SK-N-SH treated with all-trans-retinoic acid at 6 μM for 48 hours (cell line): ENCODE measurements around the gene AOPEP.

Experiments used
- ATAC-seq: fragments of 200-7000 bp; cut with Tn5 transposase; 3 replicates; pipeline ENCODE4 v1.9.1; 2020; ENCODE audit warnings: mild to moderate bottlenecking, moderate library complexity
- ARNTL ChIP-seq: fragments of 450-650 bp; formaldehyde crosslinking; IDR thresholded peaks from 2 replicates; pipeline ENCODE4 v1.5.0; 2020; ENCODE audit warnings: low read depth, mild to moderate bottlenecking, moderate library complexity, borderline replicate concordance
- BACH2 ChIP-seq: fragments of 250-450 bp; sonication (Bioruptor Pico); IDR thresholded peaks from 2 replicates; pipeline ENCODE4 v1.9.0; 2021; ENCODE audit warnings: mild to moderate bottlenecking, borderline replicate concordance
- CREB5 ChIP-seq: fragments of 250-450 bp; sonication (Bioruptor Pico); IDR thresholded peaks from 2 replicates; pipeline ENCODE4 v1.5.1; 2020; ENCODE audit warnings: low read depth, mild to moderate bottlenecking, moderate library complexity
- CSDC2 ChIP-seq: fragments of 250-450 bp; sonication (Bioruptor Pico); IDR thresholded peaks from 2 replicates; pipeline ENCODE4 v1.5.0; 2020; ENCODE audit warnings: mild to moderate bottlenecking, moderate library complexity
- ESRRG ChIP-seq: fragments of 250-450 bp; sonication (Bioruptor Pico); IDR thresholded peaks from 2 replicates; pipeline ENCODE4 v1.6.1; 2021; ENCODE audit warnings: mild to moderate bottlenecking
- GLIS3 ChIP-seq: fragments of 250-450 bp; sonication (Bioruptor Pico); IDR thresholded peaks from 2 replicates; pipeline ENCODE4 v1.5.0; 2020; ENCODE audit warnings: mild to moderate bottlenecking, moderate library complexity
- ISL1 ChIP-seq: fragments of 250-450 bp; sonication (Bioruptor Pico); IDR thresholded peaks from 2 replicates; pipeline ENCODE4 v2.1.2; 2022; ENCODE audit warnings: mild to moderate bottlenecking, moderate library complexity
- OSR1 ChIP-seq: fragments of 250-450 bp; sonication (Bioruptor Pico); IDR thresholded peaks from 2 replicates; pipeline ENCODE4 v1.8.0; 2022; ENCODE audit warnings: moderate library complexity, mild to moderate bottlenecking, inconsistent platforms
- PATZ1 ChIP-seq: fragments of 250-450 bp; sonication (Bioruptor Pico); IDR thresholded peaks from 2 replicates; pipeline ENCODE4 v1.8.0; 2020; ENCODE audit warnings: mild to moderate bottlenecking, moderate library complexity, borderline replicate concordance
- PPARA ChIP-seq: fragments of 250-450 bp; sonication (Bioruptor Pico); IDR thresholded peaks from 2 replicates; pipeline ENCODE4 v1.5.0; 2020; ENCODE audit warnings: mild to moderate bottlenecking, borderline replicate concordance
- RARB ChIP-seq: fragments of 250-450 bp; sonication (Bioruptor Pico); IDR thresholded peaks from 2 replicates; pipeline ENCODE4 v1.8.0; 2021; ENCODE audit warnings: mild to moderate bottlenecking, moderate library complexity
- SNAI2 ChIP-seq: fragments of 250-450 bp; sonication (Bioruptor Pico); IDR thresholded peaks from 2 replicates; pipeline ENCODE4 v1.5.0; 2020; ENCODE audit warnings: mild to moderate bottlenecking, moderate library complexity
- TCF4 ChIP-seq: fragments of 250-450 bp; sonication (Bioruptor Pico); IDR thresholded peaks from 2 replicates; pipeline ENCODE4 v1.8.0; 2021; ENCODE audit warnings: mild to moderate bottlenecking, moderate library complexity, borderline replicate concordance
- TOX ChIP-seq: fragments of 250-450 bp; sonication (Bioruptor Pico); IDR thresholded peaks from 2 replicates; pipeline ENCODE4 v1.8.0; 2021; ENCODE audit warnings: mild to moderate bottlenecking, moderate library complexity, borderline replicate concordance
- TSHZ2 ChIP-seq: fragments of 250-450 bp; sonication (Bioruptor Pico); IDR thresholded peaks from 2 replicates; pipeline ENCODE4 v1.5.0; 2020; ENCODE audit warnings: mild to moderate bottlenecking, moderate library complexity
- ZC3H10 ChIP-seq: fragments of 250-450 bp; sonication (Bioruptor Pico); IDR thresholded peaks from 2 replicates; pipeline ENCODE4 v1.5.1; 2021; ENCODE audit warnings: mild to moderate bottlenecking, moderate library complexity
- ZFP3 ChIP-seq: fragments of 250-450 bp; sonication (Bioruptor Pico); IDR thresholded peaks from 2 replicates; pipeline ENCODE4 v1.5.0; 2020; ENCODE audit warnings: mild to moderate bottlenecking, moderate library complexity
- ZFP30 ChIP-seq: fragments of 450-650 bp; formaldehyde crosslinking; IDR thresholded peaks from 2 replicates; pipeline ENCODE4 v1.5.0; 2022; ENCODE audit warnings: mild to moderate bottlenecking, moderate library complexity
- ZNF565 ChIP-seq: fragments of 450-650 bp; formaldehyde crosslinking; conservative IDR thresholded peaks from 2 replicates; pipeline ENCODE4 v1.5.0; 2020; ENCODE audit warnings: low read depth, mild to moderate bottlenecking, moderate library complexity
- ZNF70 ChIP-seq: fragments of 450-650 bp; formaldehyde crosslinking; IDR thresholded peaks from 2 replicates; pipeline ENCODE4 v1.5.0; 2020; ENCODE audit warnings: mild to moderate bottlenecking, moderate library complexity
- ZNF8 ChIP-seq: fragments of 450-650 bp; formaldehyde crosslinking; IDR thresholded peaks from 2 replicates; pipeline ENCODE4 v1.5.0; 2020; ENCODE audit warnings: mild to moderate bottlenecking, moderate library complexity

The AOPEP gene

GRCh38 chr9:94824411-94824810 is 97.9 kb downstream of the AOPEP start:
- TF ChIP-seq SNAI2 (CRISPR knock-in tag): no peak
- TF ChIP-seq CREB5 (CRISPR knock-in tag): no peak
- no peak for TF ChIP-seq TOX

GRCh38 chr9:94824913-94825610 is 98.6 kb downstream of the AOPEP start:
- no peak for ATAC-seq
- TF ChIP-seq OSR1 (CRISPR knock-in tag) (no peak), ESRRG (CRISPR knock-in tag) (no peak), ZC3H10 (CRISPR knock-in tag) (no peak), SNAI2 (CRISPR knock-in tag) (no peak), ISL1 (CRISPR knock-in tag) (no peak), ARNTL (no peak), ZNF8 (CRISPR knock-in tag) (no peak), GLIS3 (CRISPR knock-in tag) (no peak), ZNF565 (CRISPR knock-in tag) (no peak), TSHZ2 (CRISPR knock-in tag) (no peak), PATZ1 (CRISPR knock-in tag) (no peak), CREB5 (CRISPR knock-in tag) (no peak), CSDC2 (CRISPR knock-in tag) (no peak), TCF4 (CRISPR knock-in tag) (no peak), ZNF70 (no peak), ZFP30 (CRISPR knock-in tag) (no peak), PPARA (CRISPR knock-in tag) (no peak), ZFP3 (CRISPR knock-in tag) (no peak)

More at GRCh38 chr9:94824411-94824810, 97.9 kb downstream of the AOPEP start:
- ATAC-seq: no peak

GRCh38 chr9:94825611-94825958 is 99.1 kb downstream of the AOPEP start:
- TF ChIP-seq TSHZ2 (CRISPR knock-in tag) (no peak), ISL1 (CRISPR knock-in tag) (no peak), ARNTL (no peak), ZNF8 (CRISPR knock-in tag) (no peak), BACH2 (CRISPR knock-in tag) (no peak), RARB (CRISPR knock-in tag) (no peak)
- no peak for ATAC-seq
